K562 (cell line): ENCODE results near the gene LHPP.

ENCODE experiments used
- CTCF ChIP-seq, 3 experiments: IDR thresholded peaks in 2 of 3; conservative IDR thresholded peaks in 1 of 3; 2 replicates each; pipeline ENCODE4 v1.5.1; 2011 to 2012; ENCODE audit warnings: low read length in 3 of 3, mild to moderate bottlenecking in 3 of 3, control low read depth in 2 of 3, improper control_type of control experiment in 1 of 3, inconsistent platforms in 1 of 3, low read depth in 1 of 3, mixed read lengths in 1 of 3, moderate library complexity in 1 of 3; ENCODE audit not compliant: insufficient read depth in 2 of 3
- HDAC3 ChIP-seq: fragments of 450-650 bp; IDR thresholded peaks from 2 replicates; pipeline ENCODE4 v1.6.1; 2018; ENCODE audit warnings: borderline replicate concordance, mild to moderate bottlenecking, moderate library complexity; ENCODE audit not compliant: partially characterized antibody
- ZNF584 ChIP-seq: fragments of 200-800 bp; sonication (Bioruptor generic); IDR thresholded peaks from 2 replicates; pipeline ENCODE4 v1.6.1; 2016; ENCODE audit warnings: low read depth, mild to moderate bottlenecking, missing genetic modification characterization, missing compliant biosample characterization

GRCh38 chr10:124628676-124629021, 167.0 kb downstream of the LHPP start:
- TF ChIP-seq CTCF (IDR thresholded peaks at IDR 0.05 in 2 of 3, conservative IDR thresholded peaks at IDR 0.05 in 1 of 3; ENCODE audit: insufficient read depth in 2 of 3, low read depth in 1 of 3, low read length in 3 of 3) (no peak), ZNF584 (CRISPR knock-in tag) (no peak), HDAC3 (no peak)
